C4-2B (cell line): ENCODE measurements around the gene XPR1.
"Not testable (repeated sequence)": the region's sequence is repeated elsewhere in the genome, so short reads cannot be mapped to it uniquely, and the experiment has no call there.

Source experiments
- CTCF ChIP-seq: fragments of 450-650 bp; conservative IDR thresholded peaks from 2 replicates; pipeline ENCODE4 v1.5.1; 2017; ENCODE audit warnings: mild to moderate bottlenecking
- ZFX ChIP-seq: fragments of 450-650 bp; IDR thresholded peaks from 2 replicates; pipeline ENCODE4 v1.6.1; 2017

GRCh38 chr1:180645261-180645660 lies 13.4 kb downstream of the XPR1 start:
- not testable (repeated sequence) for TF ChIP-seq CTCF, ZFX
